ENCODE data around the gene GRID2IP.

The GRID2IP gene

DNA sequence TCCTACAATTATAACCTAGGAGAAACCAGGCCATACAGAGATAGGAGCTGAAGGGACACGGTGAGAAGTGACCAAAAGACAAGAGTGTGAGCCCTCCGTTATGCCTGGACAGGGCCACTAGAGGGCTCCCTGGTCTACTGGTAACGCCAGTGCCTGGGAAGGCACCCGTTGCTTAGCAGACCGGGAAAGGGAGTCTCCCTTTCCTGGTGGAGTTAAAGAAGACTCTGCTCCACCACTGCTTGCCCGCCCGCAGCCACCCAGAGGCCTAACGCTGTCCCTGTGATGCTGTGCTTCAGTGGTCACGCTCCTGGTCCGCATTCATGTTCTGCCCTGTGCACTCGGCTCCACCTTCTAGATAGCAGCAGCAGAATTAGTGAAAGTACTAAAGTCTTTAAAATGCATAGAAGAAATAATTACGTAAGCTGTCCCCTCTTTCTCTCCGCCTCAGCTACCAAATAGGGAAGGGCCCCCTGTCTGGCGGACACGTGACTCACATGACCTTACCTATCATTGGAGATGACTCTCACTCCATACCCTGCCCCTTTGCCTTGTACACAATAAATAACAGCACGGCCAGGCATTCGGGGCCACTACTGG is 34.8 kb downstream of the GRID2IP start:
- DNase-seq: peak; percentile 75 to 81

DNA sequence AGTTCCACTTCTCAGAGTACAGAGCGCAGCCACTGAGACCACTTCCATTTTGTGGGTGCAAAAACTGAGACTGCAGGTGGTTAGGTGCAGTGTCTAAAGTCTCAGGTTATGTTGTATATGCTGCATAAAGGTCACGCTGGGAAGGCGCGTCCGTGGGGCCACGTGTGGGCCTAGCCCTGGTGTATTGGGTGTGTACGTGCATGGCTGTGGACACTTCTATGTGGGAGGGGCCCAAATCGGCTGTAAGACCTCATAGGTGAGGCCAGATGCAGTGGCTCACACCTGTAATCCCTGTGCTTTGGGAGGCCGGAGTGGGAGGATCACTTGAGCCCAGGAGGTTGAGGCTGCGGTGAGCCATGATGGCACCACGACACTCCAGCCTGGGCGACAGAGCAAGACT is 37.7 kb downstream of the GRID2IP start:
- no peak for DNase-seq

DNA sequence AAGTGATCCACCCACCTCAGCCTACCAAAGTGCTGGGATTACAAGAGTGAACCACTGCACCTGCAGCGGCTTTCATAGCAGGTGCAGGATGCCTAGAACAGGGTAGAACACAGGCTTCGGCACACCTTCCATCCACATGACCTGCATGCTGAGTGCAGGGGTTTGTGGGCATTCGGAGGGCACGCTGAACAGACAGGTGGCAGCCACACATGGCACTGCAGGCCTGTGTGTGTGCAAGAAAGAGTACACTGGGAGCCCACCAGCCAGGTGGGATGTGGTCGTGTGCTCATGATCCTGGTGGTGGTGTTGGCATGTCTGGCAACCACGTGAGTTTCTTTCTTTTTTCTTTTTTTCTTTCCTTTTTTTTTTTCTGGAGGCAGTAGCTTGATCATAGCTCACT is 38.4 kb downstream of the GRID2IP start:
- no peak for DNase-seq

DNA sequence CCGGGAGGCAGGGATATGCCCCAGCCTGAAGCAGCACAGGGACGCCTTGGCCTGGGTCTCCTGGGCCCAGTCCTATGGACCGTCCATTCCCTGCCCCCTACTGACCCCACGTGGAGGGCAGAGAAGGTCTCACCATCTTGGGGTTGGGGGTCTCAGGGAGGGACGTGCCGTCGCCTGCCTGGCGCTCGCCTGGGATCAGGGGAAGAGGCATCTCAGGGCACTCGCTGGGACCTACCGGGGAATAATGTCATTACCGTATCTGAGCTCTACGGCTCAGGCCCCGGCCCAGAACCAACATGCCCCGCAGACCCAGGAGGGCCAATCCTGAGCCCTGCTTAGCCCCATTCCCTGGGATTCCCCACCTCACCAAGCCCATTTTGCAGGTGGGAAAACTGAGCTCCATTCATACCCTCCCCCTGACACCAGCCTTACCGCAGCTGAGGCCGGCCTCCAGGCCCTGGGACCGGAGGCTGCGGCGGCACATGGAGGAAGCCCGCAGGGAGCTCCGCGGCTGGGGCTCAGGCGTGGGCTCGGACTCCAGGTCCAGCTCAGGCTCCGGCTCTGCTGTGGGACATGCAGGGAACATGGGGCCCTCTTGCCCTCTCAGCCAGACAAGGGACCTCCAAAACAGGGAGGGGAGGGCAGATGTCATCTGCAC is 40.7 kb downstream of the GRID2IP start:
- DNase-seq: no peak

DNA sequence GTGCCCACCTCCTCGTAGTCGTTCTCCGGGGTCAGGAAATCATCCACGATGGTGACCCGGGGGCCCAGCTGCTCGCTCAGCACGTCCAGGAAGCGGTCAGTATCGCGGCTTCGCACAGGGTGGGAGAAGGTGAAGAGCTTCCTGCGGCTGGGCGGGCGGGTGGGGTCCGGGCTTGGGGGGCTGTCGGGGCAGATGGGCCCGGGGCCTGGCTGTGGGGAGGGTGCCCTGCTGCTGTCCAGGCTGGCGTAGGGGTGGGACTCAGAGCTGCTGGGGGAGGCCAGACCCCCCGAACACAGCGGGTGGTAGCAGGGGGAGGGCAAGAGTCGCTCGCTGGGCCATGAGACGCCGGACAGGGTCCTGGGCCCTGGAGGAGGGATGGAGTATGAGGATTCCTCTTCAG is 42.3 kb downstream of the GRID2IP start:
- no peak for DNase-seq

DNA sequence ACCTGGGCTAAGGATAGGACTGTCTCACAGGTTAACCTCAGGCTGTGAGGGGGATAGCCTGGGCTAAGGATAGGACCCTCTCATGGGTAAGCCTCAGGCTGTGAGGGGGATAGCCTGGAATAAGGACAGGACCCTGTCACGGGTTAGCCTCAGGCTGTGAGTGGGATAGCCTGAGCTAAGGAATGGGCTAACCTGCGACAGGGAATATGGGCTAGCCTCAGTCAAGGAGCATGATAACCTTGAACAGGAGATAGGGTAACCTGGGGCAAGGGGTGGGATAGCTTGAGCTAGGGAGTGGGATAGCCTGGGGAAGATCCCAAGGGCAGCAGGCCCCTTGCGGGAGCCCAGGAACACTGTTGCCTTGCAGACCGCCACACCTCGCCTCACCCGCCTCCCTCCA is 42.7 kb downstream of the GRID2IP start:
- DNase-seq: no peak

DNA sequence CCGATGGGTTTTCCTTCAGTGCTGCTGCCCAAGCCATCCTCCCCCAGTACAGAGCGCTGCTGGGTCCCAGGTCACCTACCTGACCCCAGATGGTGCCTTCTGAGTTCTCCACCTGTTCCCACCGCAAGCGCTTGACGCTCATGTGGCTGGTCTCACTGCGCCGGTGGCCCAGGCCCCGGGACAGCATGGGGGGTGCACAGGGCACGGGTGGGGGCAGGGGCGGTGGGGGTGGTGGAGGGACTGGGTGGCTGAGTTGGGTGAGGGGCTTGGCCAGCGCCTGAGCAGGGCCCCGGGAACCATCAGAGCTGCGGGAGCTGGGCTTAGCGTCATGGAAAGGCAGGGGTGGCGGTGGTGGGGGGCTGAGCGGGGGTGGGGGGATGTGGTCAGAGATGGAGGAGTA is 43.4 kb downstream of the GRID2IP start:
- DNase-seq: no peak

DNA sequence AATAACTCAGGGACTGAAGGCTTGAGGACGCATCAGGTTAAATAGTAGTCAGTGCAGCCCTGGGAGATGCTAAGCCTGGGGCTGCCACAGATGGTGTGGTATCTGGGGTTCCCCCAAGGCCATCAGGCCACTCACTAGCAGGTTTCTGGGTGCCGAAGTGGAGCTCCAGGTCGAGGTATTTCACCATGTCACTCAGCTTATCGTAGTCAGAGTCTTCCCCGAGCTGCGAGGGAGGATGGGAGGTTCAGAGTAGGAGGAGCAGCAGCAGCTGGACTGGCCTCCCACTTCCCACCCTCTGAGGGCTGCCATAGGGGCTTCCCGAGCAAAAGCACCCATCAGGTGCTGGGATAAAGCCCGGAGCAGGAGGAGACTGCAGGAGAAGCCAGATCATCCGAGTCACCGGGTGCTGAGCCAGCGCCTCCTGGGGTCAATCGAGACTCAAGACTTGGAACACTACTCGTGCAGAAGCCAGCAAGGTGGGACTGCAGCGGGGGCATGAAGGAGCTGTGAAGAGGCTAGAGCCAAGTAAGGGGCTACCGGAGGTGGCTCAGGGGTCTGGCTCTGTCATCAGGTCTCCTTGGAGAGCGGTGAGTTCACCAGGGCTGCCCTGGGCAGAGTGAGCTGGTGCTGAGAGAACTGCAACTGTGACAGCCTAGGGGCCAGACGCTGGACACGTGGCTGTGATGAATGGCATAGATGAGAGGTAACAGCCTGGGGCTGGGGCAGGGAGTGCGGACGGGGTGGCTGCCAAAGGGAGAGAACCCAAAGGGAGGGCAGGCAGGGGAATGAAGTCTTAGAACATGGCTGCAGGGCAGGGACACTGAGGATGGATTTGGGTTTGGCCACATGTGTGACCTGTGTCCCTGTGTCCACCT is 45.3 kb downstream of the GRID2IP start:
- no peak for DNase-seq

DNA sequence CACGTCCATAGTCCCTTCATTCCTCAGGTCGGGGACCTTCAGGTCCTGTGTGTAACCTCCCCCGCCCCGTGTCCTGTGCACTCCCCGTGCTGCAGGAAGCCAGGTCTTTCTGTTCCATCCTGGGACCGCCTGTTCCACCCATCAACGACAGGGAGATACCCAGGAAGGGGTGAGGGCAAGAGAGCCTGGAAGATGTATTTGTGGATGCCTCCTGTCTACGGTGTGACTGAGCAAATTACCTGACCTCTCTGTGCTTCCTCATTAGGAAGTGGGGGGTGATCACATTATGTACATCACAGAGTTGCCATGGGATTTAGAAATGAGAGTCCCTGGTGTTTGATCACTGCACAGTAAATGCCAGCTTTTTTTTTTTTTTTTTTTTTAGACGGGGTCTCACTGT is 46.3 kb downstream of the GRID2IP start:
- no peak for DNase-seq

DNA sequence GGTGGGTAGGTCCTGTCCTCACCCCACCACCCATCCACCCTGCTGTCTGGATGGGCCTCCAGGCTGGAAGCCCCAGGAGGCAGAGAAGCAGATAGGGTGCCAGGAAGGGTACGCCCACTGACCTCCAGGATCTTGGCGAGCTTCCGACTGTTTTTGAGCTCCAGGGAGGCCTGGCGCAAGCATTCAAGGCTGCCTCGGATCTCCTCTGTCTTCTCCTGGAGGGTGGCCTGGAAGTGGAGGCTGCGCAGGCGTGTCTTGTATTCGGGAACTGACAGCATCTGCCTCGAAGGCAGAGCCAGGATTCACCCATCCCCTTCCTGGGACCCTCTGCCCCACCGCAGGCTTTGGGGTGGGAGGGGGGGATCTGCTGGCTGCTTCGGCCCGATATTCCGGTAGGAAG is 48.4 kb downstream of the GRID2IP start:
- DNase-seq: no peak

DNA sequence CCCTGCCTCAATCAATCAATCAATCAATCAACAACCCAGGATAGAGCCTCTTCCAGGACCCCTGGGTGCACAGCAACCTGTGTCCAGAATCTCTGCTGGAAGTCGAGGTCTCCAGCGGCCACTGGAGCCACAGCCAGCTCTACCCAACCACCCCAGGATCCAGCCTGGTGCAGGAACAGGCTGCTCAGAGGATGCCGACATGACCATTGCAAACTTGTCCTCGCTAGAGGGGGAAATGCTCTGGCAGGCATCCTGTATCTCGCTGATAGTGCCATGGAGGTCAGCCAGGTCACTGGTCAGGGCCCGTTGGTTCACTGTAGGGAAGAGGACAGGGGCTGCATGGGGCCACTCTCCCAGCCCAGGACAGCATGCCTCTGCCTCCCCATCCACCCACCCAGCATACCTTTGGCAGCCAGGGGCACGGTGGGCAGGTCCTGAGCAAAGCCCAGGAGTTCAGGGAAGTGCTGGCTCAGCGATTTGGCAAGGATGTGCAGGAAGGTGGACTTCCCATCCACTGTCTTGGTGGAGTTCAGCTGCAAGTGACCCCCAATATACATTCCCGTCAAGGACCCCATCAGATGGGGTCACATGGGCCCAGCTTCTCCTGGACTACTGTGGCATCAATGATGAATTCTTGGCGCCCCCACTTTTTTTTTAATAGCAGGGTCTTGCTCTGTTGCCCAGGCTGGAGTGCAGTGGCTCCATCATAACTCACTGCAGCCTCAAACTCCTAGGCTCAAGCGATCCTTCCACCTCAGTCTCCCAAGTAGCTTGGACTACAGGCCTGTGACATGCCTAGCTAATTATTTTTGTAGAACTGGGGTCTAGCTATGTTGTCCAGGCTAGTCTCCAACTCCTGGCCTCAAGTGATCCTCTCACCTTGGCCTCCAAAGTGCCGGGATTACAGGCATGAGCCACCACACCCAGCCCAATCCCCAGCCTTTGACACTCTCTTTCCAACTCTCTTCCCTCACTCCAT is 49.4 kb downstream of the GRID2IP start:
- DNase-seq: no peak

DNA sequence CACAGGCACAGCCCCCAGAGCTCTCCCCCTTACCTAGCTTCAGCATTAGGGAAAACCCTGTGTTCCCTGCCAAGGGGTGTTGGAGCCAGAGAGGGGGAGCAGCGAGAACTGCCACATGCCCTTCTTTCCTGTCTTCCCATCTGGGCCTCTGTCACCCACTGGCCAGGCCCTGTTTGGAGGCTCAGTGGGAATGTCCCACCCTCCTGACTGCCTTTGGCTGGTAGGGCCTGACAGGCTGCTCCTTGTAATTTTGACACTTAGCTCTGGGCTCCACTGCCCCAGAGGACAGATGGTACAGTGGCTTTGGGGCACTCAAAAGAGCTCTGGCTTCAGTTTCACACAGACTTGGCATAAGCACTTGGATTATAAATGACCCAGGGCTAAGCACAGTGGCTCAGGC is 50.6 kb downstream of the GRID2IP start:
- DNase-seq: no peak

DNA sequence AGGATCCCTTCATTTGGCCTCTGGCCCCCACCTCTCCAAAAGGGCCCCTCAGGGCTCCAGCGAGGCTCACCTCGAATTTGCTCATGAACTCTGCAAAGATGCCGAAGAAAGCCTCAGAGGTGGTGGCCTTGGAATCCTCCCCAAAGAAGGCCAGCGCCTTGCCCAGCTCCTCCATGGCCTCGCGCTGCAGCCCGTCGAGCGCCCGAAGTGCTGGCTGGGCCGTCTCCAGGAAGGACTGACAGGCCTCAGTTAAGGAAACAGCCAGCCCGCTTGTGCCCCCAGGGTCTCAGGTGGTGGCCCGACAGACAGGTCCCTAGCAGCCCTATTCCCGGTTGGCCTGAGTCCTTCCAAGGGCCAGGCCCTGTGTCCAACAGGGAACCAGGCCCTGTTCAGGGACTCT is 53.3 kb downstream of the GRID2IP start:
- DNase-seq: no peak

DNA sequence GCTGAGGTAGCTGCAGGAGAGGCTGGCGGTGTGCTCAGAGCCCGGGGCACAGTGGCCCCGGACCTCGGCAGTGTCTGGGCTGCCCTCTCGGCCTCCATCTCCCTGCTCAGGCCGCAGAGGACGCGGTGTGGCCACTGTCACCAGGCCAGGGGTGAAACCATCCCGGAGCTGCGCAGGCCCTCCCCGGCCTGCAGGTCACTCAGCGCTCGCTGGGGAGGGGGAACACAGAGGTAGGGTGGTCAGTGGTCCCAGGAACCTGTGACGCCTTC is 53.7 kb downstream of the GRID2IP start:
- no peak for DNase-seq

DNA sequence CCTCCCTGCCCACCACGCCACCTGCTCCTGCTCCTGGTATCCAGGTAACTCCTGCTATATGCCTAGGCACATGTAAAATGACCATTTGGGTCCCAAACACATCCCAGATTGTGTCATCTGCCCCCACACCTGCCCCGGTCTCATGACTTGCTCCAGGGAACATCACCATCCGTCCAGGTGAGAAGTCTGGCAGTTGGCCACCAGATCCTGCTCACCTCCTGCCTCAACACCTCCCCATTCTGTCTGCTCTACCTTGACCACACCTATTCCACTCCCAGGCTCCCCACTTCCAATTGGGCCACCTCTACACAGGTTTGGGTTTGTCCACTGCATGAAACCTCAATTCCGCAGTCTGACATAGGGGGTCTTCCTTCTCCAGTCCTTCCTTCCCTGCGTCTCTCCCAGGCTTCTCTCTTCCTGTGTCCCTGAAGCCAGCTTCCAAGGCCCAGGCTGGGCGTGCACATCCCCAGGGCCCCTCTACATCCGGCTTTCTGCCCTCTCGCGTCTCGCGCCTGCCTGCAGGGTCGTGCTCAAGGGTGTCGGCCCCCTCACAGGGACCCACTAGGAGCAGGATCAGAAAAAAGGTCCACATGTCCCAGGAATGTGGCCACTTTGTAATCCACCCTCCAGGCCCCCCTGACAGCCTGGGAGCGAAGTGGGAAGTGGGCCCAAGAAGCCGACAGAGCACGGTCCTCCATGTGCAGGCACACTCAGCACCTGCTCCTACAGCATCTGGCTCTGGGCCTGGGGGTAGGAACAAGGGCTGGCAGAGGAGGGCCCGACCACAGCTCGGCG is 54.2 kb downstream of the GRID2IP start:
- no peak for DNase-seq

DNA sequence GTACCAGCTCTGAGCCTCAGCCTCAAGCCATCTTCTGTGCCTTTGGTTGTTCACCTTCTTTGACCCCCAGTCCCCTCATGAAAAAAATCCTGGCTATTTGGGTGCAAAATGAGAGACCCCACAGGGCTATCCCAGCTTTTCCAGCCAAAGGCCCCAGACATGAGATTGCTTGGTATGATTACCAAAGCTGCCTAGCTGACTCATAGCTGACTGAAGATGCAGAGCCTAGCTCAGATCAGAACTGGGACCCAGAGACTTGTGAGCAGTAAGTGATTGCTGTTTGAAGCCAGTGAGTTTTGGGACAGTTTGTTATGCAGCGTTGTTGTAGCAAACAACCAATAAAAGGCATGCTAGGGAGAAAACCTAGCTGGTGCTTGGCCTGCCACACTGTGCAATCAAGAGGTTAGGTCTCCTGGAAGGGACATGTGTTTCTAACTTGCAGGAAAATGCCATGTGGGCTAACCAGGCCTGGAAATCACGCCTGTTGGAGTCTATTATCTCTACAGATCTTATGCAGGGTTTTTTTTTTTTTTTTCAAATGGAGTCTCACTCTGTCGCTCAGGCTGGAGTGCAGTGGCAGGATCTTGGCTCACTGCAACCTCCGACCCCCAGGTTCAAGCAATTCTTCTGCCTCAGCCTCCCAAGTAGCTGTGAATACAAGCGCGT is 55.5 kb downstream of the GRID2IP start:
- DNase-seq: no peak

DNA sequence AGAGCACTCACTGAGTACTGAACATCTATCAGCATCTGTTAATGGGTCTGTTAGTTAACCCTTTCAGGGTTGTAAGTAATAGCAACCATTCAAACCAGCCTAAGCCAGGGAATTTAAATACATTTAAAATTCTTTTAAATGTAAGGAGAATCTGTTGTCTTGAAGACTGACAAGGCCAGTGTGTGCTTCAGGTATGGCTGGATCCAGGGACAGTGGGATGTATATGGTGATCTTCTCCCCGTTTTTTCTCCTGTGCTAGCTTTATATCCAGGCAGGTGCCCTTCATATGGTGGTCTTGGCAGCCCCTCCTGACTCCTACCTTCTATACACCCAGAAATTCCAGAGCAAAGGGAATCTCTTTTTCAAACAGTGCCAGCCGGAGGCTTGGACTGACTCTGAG is 56.9 kb downstream of the GRID2IP start:
- no peak for DNase-seq

DNA sequence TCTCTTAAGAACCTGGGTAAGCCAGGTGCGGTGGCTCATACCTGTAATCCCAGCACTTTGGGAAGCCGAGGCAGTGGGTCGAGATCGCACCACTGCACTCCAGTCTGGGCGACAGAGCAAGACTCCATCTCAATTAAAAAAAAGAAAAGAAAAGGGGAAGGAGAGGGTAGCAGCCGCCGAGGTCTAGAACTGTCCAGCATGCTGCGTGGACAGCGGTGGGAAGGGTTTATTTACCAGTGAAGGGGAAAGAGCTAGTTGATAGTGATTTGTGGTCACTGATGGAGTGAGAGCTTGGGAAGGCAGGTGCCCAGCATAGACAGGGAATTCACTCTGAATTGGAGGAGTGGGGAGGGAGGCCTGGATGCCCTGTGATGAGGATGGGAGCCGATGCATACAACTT is 60.1 kb downstream of the GRID2IP start:
- no peak for DNase-seq

DNA sequence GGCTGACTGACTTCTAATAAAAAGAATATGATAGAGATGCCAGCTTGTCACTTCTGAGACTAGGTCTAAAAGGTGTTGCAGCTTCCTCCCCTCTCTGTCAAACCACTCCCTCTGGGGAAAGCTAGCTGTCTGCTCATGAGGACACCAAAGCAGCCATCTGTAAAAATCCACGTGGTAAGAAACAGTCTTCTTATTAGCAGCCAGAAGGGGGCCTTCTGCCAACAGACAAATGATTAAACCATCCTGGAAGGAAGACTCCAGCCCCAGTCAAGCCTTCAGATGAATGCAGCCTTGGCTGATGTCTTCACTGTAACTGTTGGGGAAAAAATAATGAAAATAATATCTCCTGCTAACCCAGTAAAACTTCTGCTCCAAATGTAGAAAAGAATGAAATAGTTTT is 61.6 kb downstream of the GRID2IP start:
- DNase-seq: no peak

DNA sequence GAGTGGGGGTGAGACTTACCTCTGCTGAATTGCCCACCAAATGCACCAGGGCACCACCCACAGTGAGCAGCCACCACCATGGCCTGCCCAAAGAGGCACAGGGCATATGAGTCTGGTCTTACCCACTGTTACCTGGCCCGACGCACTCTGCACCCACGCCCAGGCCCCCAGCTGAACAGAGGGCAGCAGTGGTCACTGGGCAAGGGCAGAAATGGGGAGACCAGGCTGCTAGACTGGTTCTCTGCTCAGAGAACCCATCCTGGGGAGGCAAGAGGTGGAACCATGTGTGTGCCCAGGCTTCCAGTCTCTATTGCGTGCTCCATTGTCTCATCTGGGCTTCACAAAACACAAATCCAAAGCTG is 64.1 kb downstream of the GRID2IP start:
- DNase-seq: no peak

DNA sequence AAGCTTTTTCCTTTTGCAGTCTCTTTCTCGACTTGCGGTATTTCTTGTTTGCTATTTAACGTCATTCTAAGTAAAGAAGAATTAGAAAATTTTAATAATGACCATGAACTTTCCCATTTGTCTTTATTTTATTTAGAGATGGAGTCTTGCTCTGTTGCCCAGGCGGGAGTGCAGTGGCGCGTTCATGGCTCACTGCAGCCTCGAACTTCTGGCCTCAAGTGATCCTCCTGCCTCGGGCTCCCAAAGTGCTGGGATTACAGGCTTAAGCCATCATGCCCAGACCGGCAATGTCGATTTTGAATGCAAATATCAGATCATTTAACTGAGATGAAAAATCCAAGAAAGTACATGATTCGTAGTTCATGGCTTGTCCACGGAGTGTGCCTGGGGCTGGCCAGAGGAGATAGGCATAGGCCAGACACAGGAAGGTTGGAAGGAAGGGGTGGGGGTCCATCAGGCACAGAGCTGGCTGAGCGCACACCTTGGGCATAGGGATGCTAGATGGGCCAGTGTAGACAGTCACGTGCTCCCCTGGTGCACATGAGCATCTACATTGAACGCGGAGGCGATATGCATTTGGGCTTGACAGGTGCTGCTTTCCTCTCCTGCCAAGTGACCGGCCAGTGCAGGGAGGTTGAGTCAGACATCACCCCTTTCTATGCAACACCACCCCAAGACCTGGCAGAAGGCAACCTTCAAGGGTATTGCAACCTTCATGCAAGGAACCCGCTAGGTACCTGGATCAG is 64.7 kb downstream of the GRID2IP start:
- DNase-seq: no peak

Measured in activated CD4-positive, alpha-beta T cell treated with anti-CD3 and anti-CD28 coated beads, Interleukin-2, amount 50 U/mL, for 48 hours (primary cell).